Heart right ventricle (tissue), 16 donors: Measurements from ENCODE around the gene TMEM221. TPM values are rescaled to one million over a fixed set of nuclear protein-coding genes. Genes with fewer than 3 reads are reported as not detected.

ENCODE experiments used
- ATAC-seq, 8 donors: fragments of 200-7000 bp; cut with Tn5 transposase; one replicate each; pipeline ENCODE4 v1.9.1; 2020; ENCODE audit warnings: mild to moderate bottlenecking in 8 of 8, moderate library complexity in 8 of 8, moderate number of reproducible peaks in 1 of 8
- DNase-seq, 2 donors: peaks; one replicate each; pipeline ENCODE4 v3.0.0-alpha.2; 2020
- H3K27ac ChIP-seq, 10 donors: fragments of 200-600 bp; sonication (generic) in 2 of 10; one replicate each; pipeline versions ENCODE4 v1.5.0 to v1.8.0; 2020 to 2022; ENCODE audit warnings: mild to moderate bottlenecking in 3 of 10
- H3K27me3 ChIP-seq, 7 donors: fragments of 200-600 bp; one replicate each; pipeline ENCODE4 v1.8.0; 2021 to 2022; ENCODE audit warnings: mild to moderate bottlenecking in 2 of 7
- H3K36me3 ChIP-seq, 9 donors: fragments of 200-600 bp; sonication (generic) in 1 of 9; one replicate each; pipeline versions ENCODE4 v1.5.0 to v1.8.0; 2020 to 2022; ENCODE audit warnings: mild to moderate bottlenecking in 2 of 9
- H3K4me1 ChIP-seq, 9 donors: fragments of 200-600 bp; sonication (generic) in 1 of 9; one replicate each; pipeline versions ENCODE4 v1.5.0 to v1.8.0; 2020 to 2022; ENCODE audit warnings: mild to moderate bottlenecking in 4 of 9
- H3K4me3 ChIP-seq, 10 donors: fragments of 200-600 bp; sonication (generic) in 2 of 10; one replicate each; pipeline versions ENCODE4 v1.5.0 to v1.8.0; 2020 to 2022; ENCODE audit warnings: mild to moderate bottlenecking in 7 of 10, moderate library complexity in 2 of 10
- H3K9me3 ChIP-seq, 11 donors: fragments of 200-600 bp in 10 of 11; sonication (generic) in 2 of 11; one replicate each; pipeline versions ENCODE4 v1.5.0 to v1.8.0; 2013 to 2022; ENCODE audit warnings: mild to moderate bottlenecking in 2 of 11, control low read depth in 1 of 11, moderate library complexity in 1 of 11
- CTCF ChIP-seq, 9 donors: fragments of 200-600 bp; sonication (generic) in 2 of 9; IDR thresholded peaks; one replicate each; pipeline versions ENCODE4 v1.5.0 to v1.8.0; 2021 to 2022; ENCODE audit warnings: antibody characterized with exemption in 9 of 9, mild to moderate bottlenecking in 5 of 9, moderate library complexity in 1 of 9
- WGBS, 2 donors: extraction: QIAGEN DNeasy Blood & Tissue Kit; methylation state at CpG; one replicate each; pipeline ENCODE4 v1.1.7; 2013; ENCODE audit warnings: inconsistent platforms in 1 of 2; 5-methylcytosine and 5-hydroxymethylcytosine counted together
- intact Hi-C, 10 donors: fragments of 100-400 bp; cut with DNase I; formaldehyde crosslinking; loops; one replicate each; pipeline versions ENCODE4 v1.11.1 to v1.14.2; 2022
- polyA plus RNA-seq, 2 donors: library from polyadenylated mRNA; stranded (reverse); fragments of 200-250 nt; gene quantifications; one replicate each; pipeline ENCODE4 v1.2.3, GENCODE V29; 2013
- total RNA-seq, 10 donors: library from RNA; stranded (reverse); fragmentation: NEBNext Ultra II Directional in 3 of 10; extraction: Animal tissue kit (Norgen Biotek cat#: 25700) in 3 of 10; gene quantifications; one replicate each; pipeline versions ENCODE4 v1.2.1 to v1.2.4, GENCODE V29; 2021 to 2023
- donor health status: Arrhythmogenic right ventricular cardiomyopathy.
- donor health status: ischemic (EF 13 %, LVEDD 7.1; RV severe dilation, severe dysfunction).
- donor health status: healthy with polysubstance abuse.
- donor health status: DM: no; HTN: yes; CAD: no.
- donor health status: DM: no; HTN: no; CAD: no.
- donor health status: ischemic (EF 25% LVEDD 6.9; RV normal size, moderate dysfunction).
- donor health status: ischemic (EF 25% LVEDD 5.7; RV mildly dilated, moderate dysfunction).
- donor health status: healthy.
- donor health status: DM: yes; HTN: yes; CAD: no.
- donor health status: Ischemic cardiomyopathy.
- donor health status: ischemic (EF 35%, LVEDD 5.7; RV mildly dilated, moderate dysfunction).
- donor health status: nonischemic (EF 11% LVEDD 7.7; RV severe dilation, severe dysfunction).
- donor health status: DM: yes; HTN: yes; CAD: no.
- donor health status: PGD.
- donor health status: ischemic (EF 29% LVEDD 5.4; RV normal size, mild dysfunction).
- donor health status: nonischemic (EF 23%, LVEDD 6.1; RV moderate dilation, normal function).

The TMEM221 gene
- total and polyA plus RNA-seq, 12 donors: 0.03 to 0.20 (median 0.12) TPM; not detected in 9

DNA sequence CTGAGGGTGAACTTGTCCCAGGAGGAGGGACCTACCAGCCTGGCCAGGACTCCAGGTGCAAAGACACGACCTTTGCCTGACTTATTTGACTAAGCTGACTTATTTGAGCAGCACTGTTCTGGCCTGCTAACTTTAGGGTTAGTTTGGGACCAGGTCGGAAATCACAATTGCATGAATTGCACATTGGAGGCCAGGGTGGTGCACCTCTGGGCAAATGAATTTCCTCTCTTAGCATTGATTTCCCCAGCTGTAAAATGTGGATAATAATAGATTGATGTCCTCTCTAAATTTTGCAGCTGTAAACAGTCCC is 41.6 kb downstream of the TMEM221 start:
- Histone ChIP-seq H3K27me3 (peaks cover 0 to 6% (median 0%) of the 10 kb centered on the region in 7 donors), H3K4me1 (peaks cover 0 to 48% (median 22%) of the 10 kb centered on the region in 9 donors), H3K27ac (peak overlapping the region; percentile 72 to 95 (median 84)), H3K36me3 (peaks cover 0 to 21% (median 0%) of the 10 kb centered on the region in 9 donors), H3K4me3 (peak overlapping the region in 9 of 10 donors; percentile 41 to 84 (median 64)), H3K9me3 (no peaks in the 10 kb centered on the region)
- 43 to 55% methylated on average over 2 of the region's 2 CpGs for WGBS, 2 donors
- TF ChIP-seq CTCF (IDR thresholded peaks at IDR 0.05): no peak
- DNase-seq (no peak), ATAC-seq (no peak)
- intact Hi-C loops: no loop called here

DNA sequence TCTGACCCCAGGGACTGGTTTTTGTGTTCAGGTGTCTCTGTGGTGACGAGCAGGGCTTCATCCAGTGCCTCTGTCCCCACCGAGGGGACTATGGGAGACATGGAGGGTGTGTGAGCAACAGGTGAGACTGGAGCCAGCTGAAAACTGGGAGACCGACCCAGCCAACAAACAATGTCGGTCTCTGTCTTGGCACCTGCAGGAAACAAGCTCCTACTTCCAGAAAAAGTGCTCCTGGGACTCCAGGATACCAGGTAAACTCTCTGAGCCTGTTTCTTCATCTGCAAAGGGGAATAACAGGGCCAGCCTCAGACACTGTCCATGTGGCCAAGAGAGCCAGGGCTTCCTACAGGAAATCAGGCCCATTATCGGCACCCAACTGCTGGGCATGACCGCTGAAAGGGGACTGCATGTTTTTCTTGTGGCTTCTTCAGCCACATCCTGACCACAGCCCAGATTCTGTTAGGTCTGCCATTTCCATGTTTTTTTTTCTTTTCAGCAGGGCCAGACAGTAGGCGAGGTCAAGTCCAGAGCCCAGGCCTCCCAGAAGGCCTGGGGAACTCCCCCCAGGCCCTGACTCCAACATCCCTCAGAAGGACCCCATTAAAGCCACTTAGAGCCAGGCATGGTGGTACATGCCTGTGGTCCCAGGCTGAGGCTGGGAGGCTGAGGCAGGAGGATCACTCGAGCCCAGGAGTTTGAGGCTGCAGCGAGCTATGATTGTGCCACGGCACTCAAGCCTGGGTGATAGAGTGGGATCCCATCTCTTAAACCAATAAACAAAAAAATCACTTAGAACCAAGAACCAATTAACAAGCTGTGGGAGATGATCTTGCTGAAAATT is 42.2 kb downstream of the TMEM221 start:
- Histone ChIP-seq H3K9me3 (no peaks in the 10 kb centered on the region), H3K27ac (peak overlapping the region; percentile 72 to 95 (median 84)), H3K4me3 (peak overlapping the region; percentile 10 to 84 (median 64)), H3K4me1 (peaks cover 0 to 48% (median 25%) of the 10 kb centered on the region in 9 donors), H3K36me3 (peaks cover 0 to 20% (median 0%) of the 10 kb centered on the region in 9 donors), H3K27me3 (peaks cover 0 to 6% (median 0%) of the 10 kb centered on the region in 7 donors)
- no peak for TF ChIP-seq CTCF (IDR thresholded peaks at IDR 0.05)
- DNase-seq (no peak), ATAC-seq (peak in 4 of 8 donors; percentile 7 to 34 (median 10))
- intact Hi-C loops: no loop called here
- WGBS, 2 donors: 66 to 78% methylated on average over 10 of the region's 10 CpGs

GRCh38 chr19:17405250-17406045 is 43.0 kb downstream of the TMEM221 start, which contains the start of gene BST2:
Gene BST2, minus strand, starts transcription at chr19:17405630. Its CDS starts 55 bp downstream, at chr19:17405575.
- ATAC-seq (peak; percentile 85 to 96 (median 94)), DNase-seq (peak; percentile 65 to 72)
- Histone ChIP-seq H3K9me3 (no peaks in the 10 kb centered on the region), H3K4me3 (peak within 1 kb of the TSS; percentile 41 to 84 (median 64)), H3K27ac (peak within 1 kb of the TSS; percentile 72 to 95 (median 84)), H3K36me3 (peaks cover 0 to 25% (median 0%) of the 10 kb centered on the region in 9 donors), H3K27me3 (peaks cover 0 to 6% (median 0%) of the 10 kb centered on the region in 7 donors), H3K4me1 (peaks cover 0 to 48% (median 28%) of the 10 kb centered on the region in 9 donors)
- intact Hi-C loops: no loop called here
- TF ChIP-seq CTCF (IDR thresholded peaks at IDR 0.05): no peak
- 53 to 67% methylated on average over 18 of the region's 18 CpGs for WGBS, 2 donors

DNA sequence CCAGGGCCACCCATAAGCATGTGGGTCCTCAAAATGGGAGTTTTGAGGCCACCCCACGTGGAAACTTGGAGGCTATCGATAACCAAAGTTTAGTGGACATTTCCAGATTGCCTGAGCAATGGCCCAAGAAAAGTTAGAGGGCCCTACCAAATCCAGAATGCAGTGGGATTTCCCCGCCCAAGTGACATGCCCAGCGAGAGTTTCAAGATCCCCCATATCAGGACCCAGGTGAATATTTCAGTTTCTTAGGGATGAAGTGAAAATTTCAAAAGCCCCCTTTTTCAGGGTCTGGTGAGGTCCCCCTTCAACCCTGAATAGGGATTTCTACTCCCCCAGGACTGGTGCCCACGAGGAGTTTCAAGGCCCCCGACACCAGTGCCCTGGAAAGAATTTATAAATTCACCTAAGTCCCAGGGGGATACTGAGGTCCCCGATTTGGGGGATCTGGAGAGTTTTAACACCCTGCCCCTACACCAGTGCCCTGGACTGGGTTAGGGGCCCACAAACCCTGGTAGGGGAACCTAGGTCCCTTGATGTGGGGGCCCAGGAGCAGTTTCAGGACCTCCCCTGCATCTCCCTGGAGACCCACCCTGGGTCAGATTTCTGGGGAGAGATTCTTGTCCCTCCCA is 43.7 kb downstream of the TMEM221 start:
- ATAC-seq (no peak), DNase-seq (no peak)
- Histone ChIP-seq H3K27me3 (peaks cover 0 to 6% (median 0%) of the 10 kb centered on the region in 7 donors), H3K4me1 (peaks cover 0 to 48% (median 28%) of the 10 kb centered on the region in 9 donors), H3K4me3 (peak overlapping the region; percentile 41 to 84 (median 64)), H3K27ac (peak overlapping the region; percentile 29 to 95 (median 84)), H3K9me3 (no peaks in the 10 kb centered on the region), H3K36me3 (peaks cover 0 to 32% (median 0%) of the 10 kb centered on the region in 9 donors)
- TF ChIP-seq CTCF (IDR thresholded peaks at IDR 0.05): no peak
- intact Hi-C loops: no loop called here
- WGBS, 2 donors: 63 to 71% methylated on average over 7 of the region's 7 CpGs
